Endothelial cell of umbilical vein (primary cell): ENCODE measurements around the gene GRM7. TPM values are rescaled to one million over a fixed set of nuclear protein-coding genes. Genes with fewer than 3 reads are reported as not detected.

Source experiments
- BruUV-seq: library from RNA; stranded (reverse); fragments of 400-500 nt; replicated peaks from 2 replicates; lab custom pipeline; 2021; lab: Mats Ljungman, UMichigan
- CTCF ChIA-PET: fragments of 300-600, 350-600 bp; sonication (Branson Sonifier 250); formaldehyde crosslinking; loops from one replicate; lab custom pipeline; 2021; ENCODE audit warnings: antibody characterized with exemption, inconsistent platforms; lab: Charles Lee
- POLR2A ChIA-PET: fragments of 300-600, 350-600 bp; sonication (Branson Sonifier 250); formaldehyde crosslinking; loops from one replicate; lab custom pipeline; 2021; ENCODE audit warnings: antibody characterized with exemption, inconsistent platforms; lab: Charles Lee
- DNase-seq: peaks from one replicate; pipeline ENCODE4 v3.0.0-alpha.2; 2011; ENCODE audit warnings: low read depth, low spot score
- FAIRE-seq: peaks from 2 replicates; lab custom pipeline; 2011; peaks lifted over from hg19 to GRCh38; lab: Jason Lieb, UNC
- H2AFZ ChIP-seq: 2 replicates; pipeline ENCODE4 v1.6.0; 2012; ENCODE audit warnings: low read depth, low read length, control low read depth, inconsistent platforms
- H3K27ac ChIP-seq: 2 replicates; pipeline ENCODE4 v1.5.1; 2011; ENCODE audit warnings: low read depth, mild to moderate bottlenecking, control low read depth, low read length, moderate library complexity; ENCODE audit not compliant: insufficient read depth
- H3K27me3 ChIP-seq, 2 experiments: 2 replicates each; pipeline versions ENCODE4 v1.6.0 to v1.6.1; 2011; ENCODE audit warnings: low read length in 2 of 2, mixed read lengths in 1 of 2; ENCODE audit not compliant: control insufficient read depth in 2 of 2, insufficient read depth in 2 of 2
- H3K36me3 ChIP-seq, 2 experiments: 2 replicates in 1 of 2; 3 replicates in 1 of 2; pipeline ENCODE4 v1.5.1; 2011; ENCODE audit warnings: low read length in 2 of 2, mild to moderate bottlenecking in 1 of 2, moderate library complexity in 1 of 2; ENCODE audit not compliant: control insufficient read depth in 2 of 2, insufficient read depth in 2 of 2; ENCODE audit errors: extremely low read depth in 1 of 2
- H3K4me1 ChIP-seq: 3 replicates; pipeline ENCODE4 v1.5.1; 2011; ENCODE audit warnings: mild to moderate bottlenecking, low read length; ENCODE audit not compliant: control insufficient read depth, insufficient read depth; ENCODE audit errors: extremely low read depth
- H3K4me2 ChIP-seq: 2 replicates; pipeline ENCODE4 v1.6.1; 2011; ENCODE audit warnings: low read length, control low read depth, mixed read lengths; ENCODE audit not compliant: insufficient read depth
- H3K4me3 ChIP-seq, 3 experiments: fragments of 200-600 bp in 1 of 3; sonication (generic), shearing (Covaris generic) in 1 of 3; replicated peaks in 1 of 3; 2 replicates each; pipeline ENCODE4 v1.5.1; 2011 to 2016; ENCODE audit warnings: control low read depth in 3 of 3, low read length in 3 of 3, mild to moderate bottlenecking in 2 of 3, inconsistent platforms in 1 of 3, low read depth in 1 of 3, moderate library complexity in 1 of 3; ENCODE audit not compliant: insufficient read depth in 1 of 3
- H3K79me2 ChIP-seq: 2 replicates; pipeline ENCODE4 v1.6.0; 2012; ENCODE audit warnings: low read length, inconsistent platforms; ENCODE audit not compliant: control insufficient read depth, insufficient read depth
- H3K9ac ChIP-seq: replicated peaks from 2 replicates; pipeline ENCODE3; 2011; ENCODE audit warnings: low read length, control low read depth; ENCODE audit not compliant: insufficient read depth; ENCODE audit errors: extremely low read depth
- H3K9me1 ChIP-seq: replicated peaks from 3 replicates; pipeline ENCODE4 v1.6.0; 2011; ENCODE audit warnings: mild to moderate bottlenecking, low read length; ENCODE audit not compliant: control insufficient read depth, insufficient read depth; ENCODE audit errors: extremely low read depth
- H3K9me3 ChIP-seq: replicated peaks from 2 replicates; pipeline ENCODE4 v1.5.1; 2012; ENCODE audit warnings: low read length, inconsistent platforms; ENCODE audit not compliant: control insufficient read depth, insufficient read depth
- H4K20me1 ChIP-seq: replicated peaks from 2 replicates; pipeline ENCODE3; 2011; ENCODE audit warnings: mild to moderate bottlenecking, low read length; ENCODE audit not compliant: control insufficient read depth, insufficient read depth; ENCODE audit errors: extremely low read depth
- EZH2 ChIP-seq: IDR thresholded peaks from 2 replicates; pipeline ENCODE4 v1.6.1; 2012; ENCODE audit warnings: borderline replicate concordance, low read depth, mild to moderate bottlenecking, moderate library complexity, low read length, inconsistent platforms; ENCODE audit not compliant: severe bottlenecking
- FOS ChIP-seq: IDR thresholded peaks from 2 replicates; pipeline ENCODE4 v1.6.1; 2011; ENCODE audit warnings: mild to moderate bottlenecking, low read length, moderate library complexity, borderline replicate concordance; ENCODE audit not compliant: insufficient read depth
- GATA2 ChIP-seq: IDR thresholded peaks from 2 replicates; pipeline ENCODE4 v1.7.0; 2011; ENCODE audit warnings: low read depth, mild to moderate bottlenecking, moderate library complexity, mixed read lengths, low read length; ENCODE audit not compliant: insufficient read length, insufficient read depth
- JUN ChIP-seq: IDR thresholded peaks from 2 replicates; pipeline ENCODE4 v1.6.1; 2011; ENCODE audit warnings: borderline replicate concordance, low read depth; ENCODE audit not compliant: insufficient read length, insufficient read depth
- MYC ChIP-seq: IDR thresholded peaks from one replicate; pipeline ENCODE4 v1.6.1; 2011; ENCODE audit warnings: mild to moderate bottlenecking, low read depth, low read length
- POLR2A ChIP-seq: IDR thresholded peaks from 2 replicates; pipeline ENCODE4 v1.6.1; 2012; ENCODE audit warnings: low read depth, mild to moderate bottlenecking, control low read depth, low read length
- POLR2AphosphoS5 ChIP-seq: IDR thresholded peaks from 2 replicates; pipeline ENCODE4 v1.6.1; 2012; ENCODE audit warnings: low read depth, mild to moderate bottlenecking, control low read depth, low read length, moderate library complexity; ENCODE audit not compliant: insufficient read depth
- dilution Hi-C: fragments of 300-500 bp; cut with MboI; formaldehyde crosslinking; loops from one replicate; pipeline ENCODE4 v1.15.0; 2019; ENCODE audit warnings: low sequenced_read_pairs; ENCODE audit not compliant: extremely low pct_ligation_motif_present
- intact Hi-C: fragments of 100-400 bp; cut with micrococcal nuclease; formaldehyde crosslinking; loops from one replicate; pipeline ENCODE4 v1.10.0; 2022
- polyA plus RNA-seq, 4 experiments: library from polyadenylated mRNA; depleted of rRNA in 3 of 4; stranded (reverse) in 3 of 4; unstranded in 1 of 4; fragments of >200 nt; gene quantifications; 2 replicates each; pipeline versions ENCODE4 v1.2.1 to v1.2.3, GENCODE V29; 2011 to 2012; ENCODE audit warnings: missing spikeins in 1 of 4
- total RNA-seq: library from RNA; stranded (reverse); gene quantifications from 2 replicates; pipeline ENCODE4 v1.2.3, GENCODE V29; 2021
- TF ChIP-seq, protein P1 (sequence below), 2 donors: IDR thresholded peaks; 1 replicate in 1 of 2; 2 replicates in 1 of 2; pipeline ENCODE4 v1.5.1; 2011; ENCODE audit warnings: low read length in 2 of 2, mild to moderate bottlenecking in 2 of 2, moderate library complexity in 2 of 2, control low read depth in 1 of 2, inconsistent platforms in 1 of 2, low read depth in 1 of 2; ENCODE audit not compliant: insufficient read depth in 1 of 2; ENCODE audit errors: extremely low read depth in 1 of 2
- TF ChIP-seq, protein P2 (sequence below): IDR thresholded peaks from 2 replicates; pipeline ENCODE4 v1.6.1; 2011; ENCODE audit not compliant: insufficient read depth, insufficient read length

GRM7 gene
- total and polyA plus RNA-seq, 2 donors (not counting 3 experiments of a cell fraction or from before 2014, with no cell fraction given): 0.12 TPM; not detected in 1

DNA sequence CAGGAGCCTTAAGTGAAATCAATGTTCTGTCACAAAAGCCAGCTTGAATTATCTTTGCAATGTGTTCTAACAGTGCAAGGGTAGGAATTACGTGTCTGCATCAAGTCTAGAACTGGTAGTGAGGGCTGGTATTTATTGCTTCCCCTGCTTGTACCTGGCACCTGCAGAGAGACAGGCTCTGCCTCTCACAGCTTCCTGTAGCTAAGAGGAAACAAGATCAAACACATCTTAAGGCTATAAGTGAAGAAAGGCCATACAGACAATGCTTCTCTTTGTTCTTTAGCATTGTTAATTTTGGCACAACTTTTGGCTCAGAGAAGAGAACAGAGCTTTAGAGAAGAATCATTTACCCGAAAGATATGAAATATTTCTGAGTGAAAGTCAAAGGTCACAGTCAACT is 479.9 kb downstream of the GRM7 start:
- H3K27ac ChIP-seq: no peak overlapping the region
- peak; percentile 73 for DNase-seq
- TF ChIP-seq GATA2 (no peak), MYC (no peak)
- ChIA-PET POLR2A (no interaction called here), CTCF (interaction anchor here (0.6 to 1.4 kb wide), 3 partner anchors 8 to 770 kb away, joined by 3 read pairs; no protein-coding TSS in a partner anchor)
- no peaks in the 10 kb centered on the region for H3K9me1 ChIP-seq
- no peak overlapping the region for H3K4me2 ChIP-seq
- dilution Hi-C loops: no loop called here
- no peaks in the 10 kb centered on the region for H3K27me3 ChIP-seq
- H3K9me3 ChIP-seq: no peaks in the 10 kb centered on the region
- H3K4me3 ChIP-seq: no peak overlapping the region
- H3K36me3 ChIP-seq: no peaks in the 10 kb centered on the region
- intact Hi-C loops: no loop called here
- H2AFZ ChIP-seq: no peak overlapping the region
- peak; percentile 26 for FAIRE-seq
- no peaks in the 10 kb centered on the region for H3K79me2 ChIP-seq
- BruUV-seq: no TSS peak
- H3K4me1 ChIP-seq: peaks cover 4% of the 10 kb centered on the region
- no peaks in the 10 kb centered on the region for H4K20me1 ChIP-seq
- no peak overlapping the region for H3K9ac ChIP-seq

DNA sequence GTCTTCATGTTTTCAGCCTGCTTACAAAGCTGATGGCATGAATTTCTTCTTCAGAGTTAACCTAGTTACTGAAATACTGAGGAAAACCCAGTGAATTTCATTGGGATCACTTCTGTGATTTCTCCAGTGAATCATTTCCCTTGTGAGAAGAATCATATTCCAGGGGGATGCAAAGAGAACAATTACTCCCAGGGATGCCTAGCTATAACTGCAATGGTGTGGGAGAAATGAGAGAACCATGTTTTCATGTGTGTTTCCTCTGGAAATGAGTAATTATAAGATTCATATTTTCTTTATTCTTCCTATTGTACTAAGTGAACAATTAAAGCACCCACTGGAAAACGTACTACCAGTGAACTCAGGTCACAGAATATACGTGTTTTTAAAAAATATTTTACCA is 485.4 kb downstream of the GRM7 start:
- Histone ChIP-seq H3K4me2 (peak overlapping the region; percentile 75), H4K20me1 (no peaks in the 10 kb centered on the region), H3K36me3 (no peaks in the 10 kb centered on the region), H3K27ac (peak overlapping the region; percentile 97), H3K9me1 (no peaks in the 10 kb centered on the region), H3K9me3 (no peaks in the 10 kb centered on the region), H3K27me3 (no peaks in the 10 kb centered on the region), H3K79me2 (no peaks in the 10 kb centered on the region), H3K4me3 (peak overlapping the region in 1 of 3 experiments; percentile 6), H3K9ac (peak overlapping the region; percentile 83), H2AFZ (peak overlapping the region; percentile 72), H3K4me1 (peaks cover 24% of the 10 kb centered on the region)
- ChIA-PET POLR2A (interaction anchor here (0.9 kb wide), 1 partner anchor 36 kb away, joined by 3 read pairs; no protein-coding TSS in a partner anchor), CTCF (interaction anchor here (0.9 to 2.0 kb wide), 11 partner anchors 11 to 765 kb away, joined by 3 to 7 read pairs (median 4); no protein-coding TSS in a partner anchor)
- dilution Hi-C loops: no loop called here
- TF ChIP-seq POLR2AphosphoS5: peak; percentile 62
- TF ChIP-seq JUN: peak; percentile 87
- TF ChIP-seq POLR2A: peak; percentile 19
- TF ChIP-seq, protein P1, sequence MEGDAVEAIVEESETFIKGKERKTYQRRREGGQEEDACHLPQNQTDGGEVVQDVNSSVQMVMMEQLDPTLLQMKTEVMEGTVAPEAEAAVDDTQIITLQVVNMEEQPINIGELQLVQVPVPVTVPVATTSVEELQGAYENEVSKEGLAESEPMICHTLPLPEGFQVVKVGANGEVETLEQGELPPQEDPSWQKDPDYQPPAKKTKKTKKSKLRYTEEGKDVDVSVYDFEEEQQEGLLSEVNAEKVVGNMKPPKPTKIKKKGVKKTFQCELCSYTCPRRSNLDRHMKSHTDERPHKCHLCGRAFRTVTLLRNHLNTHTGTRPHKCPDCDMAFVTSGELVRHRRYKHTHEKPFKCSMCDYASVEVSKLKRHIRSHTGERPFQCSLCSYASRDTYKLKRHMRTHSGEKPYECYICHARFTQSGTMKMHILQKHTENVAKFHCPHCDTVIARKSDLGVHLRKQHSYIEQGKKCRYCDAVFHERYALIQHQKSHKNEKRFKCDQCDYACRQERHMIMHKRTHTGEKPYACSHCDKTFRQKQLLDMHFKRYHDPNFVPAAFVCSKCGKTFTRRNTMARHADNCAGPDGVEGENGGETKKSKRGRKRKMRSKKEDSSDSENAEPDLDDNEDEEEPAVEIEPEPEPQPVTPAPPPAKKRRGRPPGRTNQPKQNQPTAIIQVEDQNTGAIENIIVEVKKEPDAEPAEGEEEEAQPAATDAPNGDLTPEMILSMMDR (IDR thresholded peaks at IDR 0.05; ENCODE audit: extremely low read depth in 1 of 2, insufficient read depth in 1 of 2, low read depth in 1 of 2, low read length in 2 of 2): no peak
- TF ChIP-seq EZH2: no peak
- peak; percentile 68 for TF ChIP-seq GATA2
- TF ChIP-seq MYC: no peak
- peak; percentile 94 for TF ChIP-seq FOS
- TF ChIP-seq, protein P2, sequence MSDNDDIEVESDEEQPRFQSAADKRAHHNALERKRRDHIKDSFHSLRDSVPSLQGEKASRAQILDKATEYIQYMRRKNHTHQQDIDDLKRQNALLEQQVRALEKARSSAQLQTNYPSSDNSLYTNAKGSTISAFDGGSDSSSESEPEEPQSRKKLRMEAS: no peak
- intact Hi-C loops: loop anchor here (1.0 to 5.0 kb wide), 6 partner anchors 37 to 531 kb away; no protein-coding TSS in a partner anchor
- FAIRE-seq (peak; percentile 86), DNase-seq (peak; percentile 97)
- no TSS peak for BruUV-seq
